Fibroblast of lung (primary cell): ENCODE results near the gene TMEM117. TPM values are rescaled to one million over a fixed set of nuclear protein-coding genes. Genes with fewer than 3 reads are reported as not detected.
"Not testable (repeated sequence)": the region's sequence is repeated elsewhere in the genome, so short reads cannot be mapped to it uniquely, and the experiment has no call there.

ENCODE experiments used
- DNase-seq, 2 donors: peaks; one replicate each; pipeline versions ENCODE4 v3.0.0 to v3.0.0-alpha.2; 2010; ENCODE audit warnings: low read depth in 2 of 2
- H2AFZ ChIP-seq: 2 replicates; pipeline ENCODE4 v1.5.1; 2012; ENCODE audit warnings: low read length, control low read depth, inconsistent platforms
- H3K27ac ChIP-seq: 2 replicates; pipeline ENCODE4 v1.5.1; 2011; ENCODE audit warnings: low read length, control low read depth; ENCODE audit not compliant: insufficient read depth
- H3K27me3 ChIP-seq: 2 replicates; pipeline ENCODE4 v1.5.1; 2011; ENCODE audit warnings: mild to moderate bottlenecking, low read length; ENCODE audit not compliant: control insufficient read depth, insufficient read depth
- H3K36me3 ChIP-seq: 2 replicates; pipeline ENCODE4 v1.5.1; 2011; ENCODE audit warnings: low read length; ENCODE audit not compliant: control insufficient read depth, insufficient read depth
- H3K4me1 ChIP-seq: 2 replicates; pipeline ENCODE4 v1.5.1; 2011; ENCODE audit warnings: low read length; ENCODE audit not compliant: control insufficient read depth, insufficient read depth; ENCODE audit errors: extremely low read depth
- H3K4me2 ChIP-seq: 2 replicates; pipeline ENCODE4 v1.5.1; 2011; ENCODE audit warnings: low read length, control low read depth; ENCODE audit not compliant: insufficient read depth; ENCODE audit errors: extremely low read depth
- H3K4me3 ChIP-seq, 4 experiments: fragments of 200-600 bp in 1 of 4; sonication (generic) in 1 of 4; replicated peaks in 1 of 4; 2 replicates each; pipeline ENCODE4 v1.5.1; 2011 to 2016; ENCODE audit warnings: low read length in 4 of 4, low read depth in 3 of 4, mild to moderate bottlenecking in 3 of 4, control low read depth in 2 of 4, inconsistent platforms in 1 of 4, mixed read lengths in 1 of 4; ENCODE audit not compliant: insufficient read depth in 1 of 4; ENCODE audit errors: control extremely low read depth in 1 of 4
- H3K79me2 ChIP-seq: 2 replicates; pipeline ENCODE4 v1.5.1; 2012; ENCODE audit warnings: mild to moderate bottlenecking, low read length, inconsistent platforms; ENCODE audit not compliant: control insufficient read depth, insufficient read depth
- H3K9ac ChIP-seq: 2 replicates; pipeline ENCODE4 v1.5.1; 2011; ENCODE audit warnings: mild to moderate bottlenecking, low read length, control low read depth; ENCODE audit not compliant: insufficient read depth
- H3K9me3 ChIP-seq: 2 replicates; pipeline ENCODE4 v1.5.1; 2012; ENCODE audit warnings: low read depth, low read length; ENCODE audit not compliant: control insufficient read depth, insufficient read depth
- H4K20me1 ChIP-seq: 2 replicates; pipeline ENCODE4 v1.5.1; 2011; ENCODE audit warnings: low read length; ENCODE audit not compliant: control insufficient read depth, insufficient read depth; ENCODE audit errors: extremely low read depth
- EZH2 ChIP-seq: IDR thresholded peaks from 2 replicates; pipeline ENCODE4 v1.5.1; 2012; ENCODE audit warnings: low read length, control low read depth, mild to moderate bottlenecking; ENCODE audit errors: missing control alignments
- polyA plus RNA-seq, 2 donors: library from polyadenylated mRNA; depleted of rRNA in 1 of 2; stranded (reverse) in 1 of 2; unstranded in 1 of 2; fragments of >200 nt; gene quantifications; 2 replicates each; pipeline ENCODE4 v1.2.1, GENCODE V29; 2011 to 2012; ENCODE audit warnings: missing spikeins in 1 of 2
- total RNA-seq: library from RNA; depleted of rRNA; stranded (reverse); fragments of >200 nt; gene quantifications from 2 replicates; pipeline ENCODE4 v1.2.1, GENCODE V29; 2014
- TF ChIP-seq, protein P1 (sequence below), 2 donors: IDR thresholded peaks in 1 of 2; conservative IDR thresholded peaks in 1 of 2; 1 replicate in 1 of 2; 2 replicates in 1 of 2; pipeline ENCODE4 v1.5.1; 2011 to 2012; ENCODE audit warnings: low read length in 2 of 2, control low read depth in 1 of 2, inconsistent platforms in 1 of 2, low read depth in 1 of 2, mild to moderate bottlenecking in 1 of 2

Gene TMEM117
- total and polyA plus RNA-seq, 2 donors (not counting 1 experiment from before 2014, with no cell fraction given), result 7.6 to 7.8 TPM

DNA sequence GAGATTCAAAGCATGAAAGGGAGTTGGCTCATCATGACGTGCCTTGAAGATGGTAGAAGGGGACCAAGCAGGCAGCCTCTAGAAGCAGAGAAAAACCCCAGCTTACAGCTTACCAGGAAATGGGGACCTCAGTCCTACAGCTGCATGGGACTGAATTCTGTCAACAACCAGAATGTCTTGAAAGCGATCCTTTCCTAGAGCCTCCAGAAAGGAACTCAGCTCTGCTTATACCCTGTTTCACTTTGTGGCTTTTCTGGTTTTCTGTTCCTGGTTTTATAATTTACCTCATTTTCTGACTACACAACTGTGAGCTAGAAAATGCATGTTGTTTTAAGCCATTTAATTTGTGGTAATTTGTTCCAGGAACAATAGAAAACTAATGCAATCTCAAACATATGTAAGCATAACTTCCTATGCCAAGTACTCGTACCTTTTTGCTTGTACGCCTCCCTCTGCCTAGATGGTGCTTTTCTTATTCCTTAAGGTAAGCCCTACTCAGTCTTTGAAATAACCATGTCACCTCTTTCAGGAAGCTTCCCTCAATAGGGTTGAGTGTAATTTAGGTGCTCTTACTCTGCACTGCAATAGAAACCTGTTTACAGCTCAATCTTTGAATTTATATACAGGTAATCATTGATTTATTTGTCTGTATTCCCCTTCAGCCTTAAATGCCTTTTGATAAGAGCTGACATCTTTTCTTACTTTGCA lies 348.8 kb downstream of the TMEM117 start:
- H3K9ac ChIP-seq, result no peak overlapping the region
- DNase-seq, result no peak

DNA sequence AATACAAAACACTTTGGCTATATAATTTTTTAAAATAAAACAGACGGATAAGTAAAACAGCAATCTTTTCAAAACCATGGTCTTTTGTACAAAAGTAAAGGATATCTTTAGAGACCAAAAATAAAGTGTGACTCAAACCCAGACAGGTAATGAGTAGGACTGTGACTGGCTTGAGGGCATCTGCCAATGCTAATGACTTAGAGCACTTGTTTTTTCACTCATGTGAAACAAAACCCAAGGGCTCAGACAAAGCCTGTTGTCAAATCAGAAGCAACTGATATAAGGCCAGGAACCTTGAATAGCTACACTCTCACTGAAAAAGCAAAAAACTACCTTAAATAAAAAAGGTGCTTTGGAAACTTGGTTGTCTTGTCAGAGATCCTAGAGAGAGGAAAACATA lies 357.4 kb downstream of the TMEM117 start:
- H3K36me3 ChIP-seq, result no peaks in the 10 kb centered on the region
- no peaks in the 10 kb centered on the region for H3K27me3 ChIP-seq
- no peak overlapping the region for H2AFZ ChIP-seq
- no peak for DNase-seq
- H3K4me1 ChIP-seq, result no peaks in the 10 kb centered on the region
- H4K20me1 ChIP-seq, result no peaks in the 10 kb centered on the region
- no peaks in the 10 kb centered on the region for H3K9me3 ChIP-seq
- no peak overlapping the region for H3K27ac ChIP-seq
- no peak overlapping the region for H3K4me2 ChIP-seq
- TF ChIP-seq EZH2, result no peak
- TF ChIP-seq, protein P1, sequence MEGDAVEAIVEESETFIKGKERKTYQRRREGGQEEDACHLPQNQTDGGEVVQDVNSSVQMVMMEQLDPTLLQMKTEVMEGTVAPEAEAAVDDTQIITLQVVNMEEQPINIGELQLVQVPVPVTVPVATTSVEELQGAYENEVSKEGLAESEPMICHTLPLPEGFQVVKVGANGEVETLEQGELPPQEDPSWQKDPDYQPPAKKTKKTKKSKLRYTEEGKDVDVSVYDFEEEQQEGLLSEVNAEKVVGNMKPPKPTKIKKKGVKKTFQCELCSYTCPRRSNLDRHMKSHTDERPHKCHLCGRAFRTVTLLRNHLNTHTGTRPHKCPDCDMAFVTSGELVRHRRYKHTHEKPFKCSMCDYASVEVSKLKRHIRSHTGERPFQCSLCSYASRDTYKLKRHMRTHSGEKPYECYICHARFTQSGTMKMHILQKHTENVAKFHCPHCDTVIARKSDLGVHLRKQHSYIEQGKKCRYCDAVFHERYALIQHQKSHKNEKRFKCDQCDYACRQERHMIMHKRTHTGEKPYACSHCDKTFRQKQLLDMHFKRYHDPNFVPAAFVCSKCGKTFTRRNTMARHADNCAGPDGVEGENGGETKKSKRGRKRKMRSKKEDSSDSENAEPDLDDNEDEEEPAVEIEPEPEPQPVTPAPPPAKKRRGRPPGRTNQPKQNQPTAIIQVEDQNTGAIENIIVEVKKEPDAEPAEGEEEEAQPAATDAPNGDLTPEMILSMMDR (conservative IDR thresholded peaks at IDR 0.05 in 1 of 2, IDR thresholded peaks at IDR 0.05 in 1 of 2; ENCODE audit: low read depth in 1 of 2, low read length in 2 of 2), result no peak
- no peaks in the 10 kb centered on the region for H3K79me2 ChIP-seq
- H3K9ac ChIP-seq, result no peak overlapping the region
- H3K4me3 ChIP-seq, result no peak overlapping the region

More for the DNA sequence above, 348.8 kb downstream of the TMEM117 start:
- Histone ChIP-seq H3K27ac (no peak overlapping the region), H2AFZ (no peak overlapping the region), H3K27me3 (no peaks in the 10 kb centered on the region), H3K79me2 (no peaks in the 10 kb centered on the region), H3K9me3 (no peaks in the 10 kb centered on the region), H3K4me1 (no peaks in the 10 kb centered on the region), H3K4me2 (no peak overlapping the region), H4K20me1 (no peaks in the 10 kb centered on the region), H3K36me3 (no peaks in the 10 kb centered on the region), H3K4me3 (no peak overlapping the region)
- no peak for TF ChIP-seq EZH2
- TF ChIP-seq, protein P1 (conservative IDR thresholded peaks at IDR 0.05 in 1 of 2, IDR thresholded peaks at IDR 0.05 in 1 of 2; ENCODE audit: low read depth in 1 of 2, low read length in 2 of 2), result no peak

DNA sequence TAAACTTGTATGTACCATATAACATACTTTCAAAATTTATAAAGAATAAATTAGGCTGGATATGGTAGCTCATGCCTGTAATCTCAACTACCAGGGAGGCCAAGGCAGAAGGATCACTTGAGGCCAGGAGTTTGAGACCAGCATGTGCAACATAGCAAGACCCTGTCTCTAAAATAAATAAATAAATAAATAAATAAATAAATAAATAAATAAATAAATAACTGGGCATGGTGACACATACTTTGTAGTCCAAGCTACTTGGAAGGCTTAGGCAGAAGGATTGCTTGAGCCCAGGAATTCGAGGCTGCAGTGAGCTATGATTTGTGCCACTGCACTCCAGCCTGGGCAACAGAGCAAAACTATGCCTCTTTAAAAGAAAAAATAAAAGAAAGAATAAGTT lies 359.8 kb downstream of the TMEM117 start:
- H3K27ac ChIP-seq, H3K79me2 ChIP-seq, DNase-seq, H3K4me2 ChIP-seq, H3K27me3 ChIP-seq, H3K9me3 ChIP-seq, H2AFZ ChIP-seq, H3K9ac ChIP-seq, H3K4me3 ChIP-seq, H3K4me1 ChIP-seq, H3K36me3 ChIP-seq, H4K20me1 ChIP-seq: not testable (repeated sequence)
